ENCODE results near the gene SP9. TPM values are rescaled to one million over a fixed set of nuclear protein-coding genes. Genes with fewer than 3 reads are reported as not detected.

The SP9 gene
- total and polyA plus RNA-seq, 9 of the 15 experiments (the other 6 are each of a cell fraction or from before 2014, with no cell fraction given): 0.04 to 0.23 (median 0.11) TPM; not detected in 3

DNA sequence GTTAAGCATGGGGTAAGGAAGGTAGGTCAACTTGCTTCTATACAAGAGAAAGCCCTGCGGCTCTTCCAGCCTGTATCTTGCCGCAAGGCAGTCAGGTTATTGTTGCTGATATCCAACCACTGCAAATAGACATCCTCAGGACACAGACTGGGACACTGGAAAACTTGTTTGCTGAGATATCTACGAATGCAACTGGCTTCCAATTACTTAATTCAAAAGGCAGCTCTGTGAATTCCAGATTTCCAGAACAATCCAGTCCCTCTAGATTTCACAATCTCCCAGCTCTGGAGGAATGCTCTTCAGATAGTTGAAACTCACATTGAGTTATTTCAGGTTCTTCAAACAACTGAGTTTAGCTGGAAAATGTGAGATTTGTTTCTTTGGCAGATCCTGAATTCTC is 34.6 kb upstream of the SP9 start (continued):
- TF ChIP-seq, protein P1, sequence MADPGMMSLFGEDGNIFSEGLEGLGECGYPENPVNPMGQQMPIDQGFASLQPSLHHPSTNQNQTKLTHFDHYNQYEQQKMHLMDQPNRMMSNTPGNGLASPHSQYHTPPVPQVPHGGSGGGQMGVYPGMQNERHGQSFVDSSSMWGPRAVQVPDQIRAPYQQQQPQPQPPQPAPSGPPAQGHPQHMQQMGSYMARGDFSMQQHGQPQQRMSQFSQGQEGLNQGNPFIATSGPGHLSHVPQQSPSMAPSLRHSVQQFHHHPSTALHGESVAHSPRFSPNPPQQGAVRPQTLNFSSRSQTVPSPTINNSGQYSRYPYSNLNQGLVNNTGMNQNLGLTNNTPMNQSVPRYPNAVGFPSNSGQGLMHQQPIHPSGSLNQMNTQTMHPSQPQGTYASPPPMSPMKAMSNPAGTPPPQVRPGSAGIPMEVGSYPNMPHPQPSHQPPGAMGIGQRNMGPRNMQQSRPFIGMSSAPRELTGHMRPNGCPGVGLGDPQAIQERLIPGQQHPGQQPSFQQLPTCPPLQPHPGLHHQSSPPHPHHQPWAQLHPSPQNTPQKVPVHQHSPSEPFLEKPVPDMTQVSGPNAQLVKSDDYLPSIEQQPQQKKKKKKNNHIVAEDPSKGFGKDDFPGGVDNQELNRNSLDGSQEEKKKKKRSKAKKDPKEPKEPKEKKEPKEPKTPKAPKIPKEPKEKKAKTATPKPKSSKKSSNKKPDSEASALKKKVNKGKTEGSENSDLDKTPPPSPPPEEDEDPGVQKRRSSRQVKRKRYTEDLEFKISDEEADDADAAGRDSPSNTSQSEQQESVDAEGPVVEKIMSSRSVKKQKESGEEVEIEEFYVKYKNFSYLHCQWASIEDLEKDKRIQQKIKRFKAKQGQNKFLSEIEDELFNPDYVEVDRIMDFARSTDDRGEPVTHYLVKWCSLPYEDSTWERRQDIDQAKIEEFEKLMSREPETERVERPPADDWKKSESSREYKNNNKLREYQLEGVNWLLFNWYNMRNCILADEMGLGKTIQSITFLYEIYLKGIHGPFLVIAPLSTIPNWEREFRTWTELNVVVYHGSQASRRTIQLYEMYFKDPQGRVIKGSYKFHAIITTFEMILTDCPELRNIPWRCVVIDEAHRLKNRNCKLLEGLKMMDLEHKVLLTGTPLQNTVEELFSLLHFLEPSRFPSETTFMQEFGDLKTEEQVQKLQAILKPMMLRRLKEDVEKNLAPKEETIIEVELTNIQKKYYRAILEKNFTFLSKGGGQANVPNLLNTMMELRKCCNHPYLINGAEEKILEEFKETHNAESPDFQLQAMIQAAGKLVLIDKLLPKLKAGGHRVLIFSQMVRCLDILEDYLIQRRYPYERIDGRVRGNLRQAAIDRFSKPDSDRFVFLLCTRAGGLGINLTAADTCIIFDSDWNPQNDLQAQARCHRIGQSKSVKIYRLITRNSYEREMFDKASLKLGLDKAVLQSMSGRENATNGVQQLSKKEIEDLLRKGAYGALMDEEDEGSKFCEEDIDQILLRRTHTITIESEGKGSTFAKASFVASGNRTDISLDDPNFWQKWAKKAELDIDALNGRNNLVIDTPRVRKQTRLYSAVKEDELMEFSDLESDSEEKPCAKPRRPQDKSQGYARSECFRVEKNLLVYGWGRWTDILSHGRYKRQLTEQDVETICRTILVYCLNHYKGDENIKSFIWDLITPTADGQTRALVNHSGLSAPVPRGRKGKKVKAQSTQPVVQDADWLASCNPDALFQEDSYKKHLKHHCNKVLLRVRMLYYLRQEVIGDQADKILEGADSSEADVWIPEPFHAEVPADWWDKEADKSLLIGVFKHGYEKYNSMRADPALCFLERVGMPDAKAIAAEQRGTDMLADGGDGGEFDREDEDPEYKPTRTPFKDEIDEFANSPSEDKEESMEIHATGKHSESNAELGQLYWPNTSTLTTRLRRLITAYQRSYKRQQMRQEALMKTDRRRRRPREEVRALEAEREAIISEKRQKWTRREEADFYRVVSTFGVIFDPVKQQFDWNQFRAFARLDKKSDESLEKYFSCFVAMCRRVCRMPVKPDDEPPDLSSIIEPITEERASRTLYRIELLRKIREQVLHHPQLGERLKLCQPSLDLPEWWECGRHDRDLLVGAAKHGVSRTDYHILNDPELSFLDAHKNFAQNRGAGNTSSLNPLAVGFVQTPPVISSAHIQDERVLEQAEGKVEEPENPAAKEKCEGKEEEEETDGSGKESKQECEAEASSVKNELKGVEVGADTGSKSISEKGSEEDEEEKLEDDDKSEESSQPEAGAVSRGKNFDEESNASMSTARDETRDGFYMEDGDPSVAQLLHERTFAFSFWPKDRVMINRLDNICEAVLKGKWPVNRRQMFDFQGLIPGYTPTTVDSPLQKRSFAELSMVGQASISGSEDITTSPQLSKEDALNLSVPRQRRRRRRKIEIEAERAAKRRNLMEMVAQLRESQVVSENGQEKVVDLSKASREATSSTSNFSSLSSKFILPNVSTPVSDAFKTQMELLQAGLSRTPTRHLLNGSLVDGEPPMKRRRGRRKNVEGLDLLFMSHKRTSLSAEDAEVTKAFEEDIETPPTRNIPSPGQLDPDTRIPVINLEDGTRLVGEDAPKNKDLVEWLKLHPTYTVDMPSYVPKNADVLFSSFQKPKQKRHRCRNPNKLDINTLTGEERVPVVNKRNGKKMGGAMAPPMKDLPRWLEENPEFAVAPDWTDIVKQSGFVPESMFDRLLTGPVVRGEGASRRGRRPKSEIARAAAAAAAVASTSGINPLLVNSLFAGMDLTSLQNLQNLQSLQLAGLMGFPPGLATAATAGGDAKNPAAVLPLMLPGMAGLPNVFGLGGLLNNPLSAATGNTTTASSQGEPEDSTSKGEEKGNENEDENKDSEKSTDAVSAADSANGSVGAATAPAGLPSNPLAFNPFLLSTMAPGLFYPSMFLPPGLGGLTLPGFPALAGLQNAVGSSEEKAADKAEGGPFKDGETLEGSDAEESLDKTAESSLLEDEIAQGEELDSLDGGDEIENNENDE (IDR thresholded peaks at IDR 0.05; ENCODE audit: low read depth, low read length): no peak
- TF ChIP-seq, protein P2, sequence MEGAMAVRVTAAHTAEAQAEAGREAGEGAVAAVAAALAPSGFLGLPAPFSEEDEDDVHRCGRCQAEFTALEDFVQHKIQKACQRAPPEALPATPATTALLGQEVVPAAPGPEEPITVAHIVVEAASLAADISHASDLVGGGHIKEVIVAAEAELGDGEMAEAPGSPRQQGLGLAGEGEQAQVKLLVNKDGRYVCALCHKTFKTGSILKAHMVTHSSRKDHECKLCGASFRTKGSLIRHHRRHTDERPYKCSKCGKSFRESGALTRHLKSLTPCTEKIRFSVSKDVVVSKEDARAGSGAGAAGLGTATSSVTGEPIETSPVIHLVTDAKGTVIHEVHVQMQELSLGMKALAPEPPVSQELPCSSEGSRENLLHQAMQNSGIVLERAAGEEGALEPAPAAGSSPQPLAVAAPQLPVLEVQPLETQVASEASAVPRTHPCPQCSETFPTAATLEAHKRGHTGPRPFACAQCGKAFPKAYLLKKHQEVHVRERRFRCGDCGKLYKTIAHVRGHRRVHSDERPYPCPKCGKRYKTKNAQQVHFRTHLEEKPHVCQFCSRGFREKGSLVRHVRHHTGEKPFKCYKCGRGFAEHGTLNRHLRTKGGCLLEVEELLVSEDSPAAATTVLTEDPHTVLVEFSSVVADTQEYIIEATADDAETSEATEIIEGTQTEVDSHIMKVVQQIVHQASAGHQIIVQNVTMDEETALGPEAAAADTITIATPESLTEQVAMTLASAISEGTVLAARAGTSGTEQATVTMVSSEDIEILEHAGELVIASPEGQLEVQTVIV (CRISPR knock-in tag; IDR thresholded peaks at IDR 0.05; ENCODE audit: borderline replicate concordance): no peak
